ENCODE results near the gene RGS5. TPM values are rescaled to one million over a fixed set of nuclear protein-coding genes. Genes with fewer than 3 reads are reported as not detected.

The RGS5 gene
- total RNA-seq, 1 donor from 2014 or later = 1.1 TPM

- ATAC-seq (ENCODE audit: low read depth) = no peak
- Mint-ChIP-seq H3K4me3 (no peak overlapping the region), H3K27ac (no peak overlapping the region), H3K4me1 (no peaks in the 10 kb centered on the region), H3K27me3 (peaks cover 2% of the 10 kb centered on the region), H3K36me3 (ENCODE audit: low read depth) (no peaks in the 10 kb centered on the region), H3K9me3 (no peaks in the 10 kb centered on the region)
- intact Hi-C loops (cut with micrococcal nuclease) = no loop called here
- no peak for TF ChIP-seq CTCF (IDR thresholded peaks at IDR 0.05)
- DNase-seq = no peak
- ChIA-PET CTCF (no interaction called here), POLR2A (no interaction called here)
These were observed 6.8 kb downstream of the RGS5 start for GRCh38 chr1:163195728-163196448.

GRCh38 chr1:163191301-163191700, 11.4 kb downstream of the RGS5 start:
- TF ChIP-seq CTCF (IDR thresholded peaks at IDR 0.05) = no peak
- Mint-ChIP-seq H3K27ac (no peak overlapping the region), H3K9me3 (no peaks in the 10 kb centered on the region), H3K4me1 (no peaks in the 10 kb centered on the region), H3K36me3 (ENCODE audit: low read depth) (no peaks in the 10 kb centered on the region), H3K4me3 (no peak overlapping the region), H3K27me3 (peaks cover 2% of the 10 kb centered on the region)
- ChIA-PET POLR2A (no interaction called here), CTCF (no interaction called here)
- ATAC-seq (ENCODE audit: low read depth) (no peak), DNase-seq (no peak)
- intact Hi-C loops (cut with micrococcal nuclease) = no loop called here

- no peaks in the 10 kb centered on the region for H3K36me3 Mint-ChIP-seq (ENCODE audit: low read depth)
- CTCF ChIA-PET = no interaction called here
- no peak for DNase-seq
- no peaks in the 10 kb centered on the region for H3K9me3 Mint-ChIP-seq
- ATAC-seq (ENCODE audit: low read depth) = no peak
- H3K4me1 Mint-ChIP-seq = no peaks in the 10 kb centered on the region
- H3K27me3 Mint-ChIP-seq = peaks cover 8% of the 10 kb centered on the region
- no peak overlapping the region for H3K4me3 Mint-ChIP-seq
- POLR2A ChIA-PET = no interaction called here
- TF ChIP-seq CTCF (IDR thresholded peaks at IDR 0.05) = no peak
- intact Hi-C loops (cut with micrococcal nuclease) = no loop called here
- H3K27ac Mint-ChIP-seq = no peak overlapping the region
These were observed 13.8 kb downstream of the RGS5 start for GRCh38 chr1:163188947-163189346.

GRCh38 chr1:163187849-163188248, 14.9 kb downstream of the RGS5 start:
- no peak overlapping the region for H3K4me3 Mint-ChIP-seq
- ATAC-seq (ENCODE audit: low read depth) = no peak
- ChIA-PET POLR2A (no interaction called here), CTCF (interaction anchor here (1.7 kb wide), 1 partner anchor 11 kb away, joined by 5 read pairs; no protein-coding TSS in a partner anchor)
- no peaks in the 10 kb centered on the region for H3K36me3 Mint-ChIP-seq (ENCODE audit: low read depth)
- no peaks in the 10 kb centered on the region for H3K4me1 Mint-ChIP-seq
- peaks cover 11% of the 10 kb centered on the region for H3K27me3 Mint-ChIP-seq
- no peak overlapping the region for H3K27ac Mint-ChIP-seq
- TF ChIP-seq CTCF (IDR thresholded peaks at IDR 0.05) = no peak
- no peaks in the 10 kb centered on the region for H3K9me3 Mint-ChIP-seq
- intact Hi-C loops (cut with micrococcal nuclease) = no loop called here
- no peak for DNase-seq

- ATAC-seq (ENCODE audit: low read depth) = no peak
- TF ChIP-seq CTCF (IDR thresholded peaks at IDR 0.05) = no peak
- POLR2A ChIA-PET = no interaction called here
These were observed 15.9 kb downstream of the RGS5 start for GRCh38 chr1:163186862-163187261.

More at GRCh38 chr1:163186862-163187261, 15.9 kb downstream of the RGS5 start:
- Mint-ChIP-seq H3K27ac (no peak overlapping the region), H3K4me1 (no peaks in the 10 kb centered on the region), H3K27me3 (peaks cover 9% of the 10 kb centered on the region), H3K9me3 (no peaks in the 10 kb centered on the region), H3K4me3 (no peak overlapping the region), H3K36me3 (ENCODE audit: low read depth) (no peaks in the 10 kb centered on the region)
- intact Hi-C loops (cut with micrococcal nuclease) = no loop called here
- DNase-seq = no peak
- CTCF ChIA-PET = interaction anchor here (1.1 to 1.7 kb wide), 2 partner anchors 10 to 12 kb away, joined by 3 to 5 read pairs; no protein-coding TSS in a partner anchor

Data from activated B cell treated with CpG ODN at 0.5 μM for 24 hours (primary cell).